Glomerular endothelial cell (primary cell): Measurements from ENCODE around the gene PRPH. TPM values are rescaled to one million over a fixed set of nuclear protein-coding genes. Genes with fewer than 3 reads are reported as not detected.
"Not testable (repeated sequence)": the region's sequence is repeated elsewhere in the genome, so short reads cannot be mapped to it uniquely, and the experiment has no call there.

Source experiments
- DNase-seq: peaks from one replicate; pipeline ENCODE4 v3.0.0-alpha.2; 2011; ENCODE audit warnings: low read depth, low spot score; ENCODE audit errors: extremely low read depth
- total RNA-seq: library from RNA; depleted of rRNA; stranded (reverse); fragments of >200 nt; gene quantifications from 2 replicates; pipeline ENCODE4 v1.2.3, GENCODE V29; 2015

Gene PRPH
- total RNA-seq, 1 donor from 2014 or later = not detected

- no peak for DNase-seq
These were observed 37.5 kb downstream of the PRPH start for GRCh38 chr12:49332441-49332861.

- no peak for DNase-seq
These were observed 38.0 kb downstream of the PRPH start for GRCh38 chr12:49332891-49333371.

- not testable (repeated sequence) for DNase-seq
These were observed 38.8 kb downstream of the PRPH start for GRCh38 chr12:49333778-49334177.

GRCh38 chr12:49334226-49334625 is 39.3 kb downstream of the PRPH start:
- DNase-seq = no peak

GRCh38 chr12:49334681-49335080 is 39.7 kb downstream of the PRPH start:
- no peak for DNase-seq

- DNase-seq = no peak
These were observed 40.4 kb downstream of the PRPH start for GRCh38 chr12:49335118-49335954.

- no peak for DNase-seq
These were observed 41.2 kb downstream of the PRPH start for GRCh38 chr12:49335955-49336644.

GRCh38 chr12:49336645-49337584 is 42.0 kb downstream of the PRPH start, which contains the start of gene C1QL4:
C1QL4 (minus strand) TSS chr12:49337188; CDS start chr12:49336477, 711 bp downstream.
- DNase-seq = no peak

GRCh38 chr12:49338830-49339463 is 44.0 kb downstream of the PRPH start:
- DNase-seq = no peak

GRCh38 chr12:49339464-49339861 is 44.5 kb downstream of the PRPH start:
- no peak for DNase-seq

GRCh38 chr12:49340095-49340870 is 45.3 kb downstream of the PRPH start:
- DNase-seq = no peak

- no peak for DNase-seq
These were observed 46.2 kb downstream of the PRPH start for GRCh38 chr12:49340971-49341776.

- no peak for DNase-seq
These were observed 46.8 kb downstream of the PRPH start for GRCh38 chr12:49341777-49342065.

GRCh38 chr12:49342066-49342913 is 47.3 kb downstream of the PRPH start:
- DNase-seq = no peak

GRCh38 chr12:49342914-49343731 is 48.2 kb downstream of the PRPH start:
- DNase-seq = no peak

- DNase-seq = no peak
These were observed 49.6 kb downstream of the PRPH start for GRCh38 chr12:49344486-49345050.
